GM10847 (cell line): ENCODE data around the gene FLRT1.

Experiments
- POLR2A ChIP-seq: IDR thresholded peaks from 2 replicates; pipeline ENCODE4 v1.6.1; 2011; ENCODE audit not compliant: insufficient read length; ENCODE audit errors: extremely low read depth

The FLRT1 gene

GRCh38 chr11:64073542-64073941 is 37.8 kb downstream of the FLRT1 start:
- TF ChIP-seq POLR2A = no peak

- TF ChIP-seq POLR2A = no peak
Measured at GRCh38 chr11:64074239-64074638, 38.5 kb downstream of the FLRT1 start.

- TF ChIP-seq POLR2A = no peak
Measured at GRCh38 chr11:64076758-64077157, 41.0 kb downstream of the FLRT1 start.

- no peak for TF ChIP-seq POLR2A
Measured at GRCh38 chr11:64077607-64078006, 41.9 kb downstream of the FLRT1 start.

- TF ChIP-seq POLR2A = no peak
Measured at GRCh38 chr11:64078284-64078683, 42.6 kb downstream of the FLRT1 start.

GRCh38 chr11:64078905-64079304 is 43.2 kb downstream of the FLRT1 start:
- no peak for TF ChIP-seq POLR2A

GRCh38 chr11:64080390-64080789 is 44.7 kb downstream of the FLRT1 start:
- no peak for TF ChIP-seq POLR2A

GRCh38 chr11:64081745-64082442 is 46.2 kb downstream of the FLRT1 start:
- TF ChIP-seq POLR2A = no peak

GRCh38 chr11:64083398-64084080 is 47.8 kb downstream of the FLRT1 start:
- no peak for TF ChIP-seq POLR2A

GRCh38 chr11:64084146-64084950 is 48.6 kb downstream of the FLRT1 start:
- no peak for TF ChIP-seq POLR2A

- TF ChIP-seq POLR2A = no peak
Measured at GRCh38 chr11:64084951-64085710, 49.4 kb downstream of the FLRT1 start.
